SH-SY5Y (cell line): ENCODE results near the gene HUWE1.

ENCODE experiments used
- GATA2 ChIP-seq: IDR thresholded peaks from 2 replicates; pipeline ENCODE4 v1.6.1; 2011; ENCODE audit warnings: mild to moderate bottlenecking, low read depth, low read length
- GATA3 ChIP-seq: IDR thresholded peaks from 2 replicates; pipeline ENCODE4 v1.6.1; 2011; ENCODE audit warnings: low read depth, mild to moderate bottlenecking, low read length, moderate library complexity

DNA sequence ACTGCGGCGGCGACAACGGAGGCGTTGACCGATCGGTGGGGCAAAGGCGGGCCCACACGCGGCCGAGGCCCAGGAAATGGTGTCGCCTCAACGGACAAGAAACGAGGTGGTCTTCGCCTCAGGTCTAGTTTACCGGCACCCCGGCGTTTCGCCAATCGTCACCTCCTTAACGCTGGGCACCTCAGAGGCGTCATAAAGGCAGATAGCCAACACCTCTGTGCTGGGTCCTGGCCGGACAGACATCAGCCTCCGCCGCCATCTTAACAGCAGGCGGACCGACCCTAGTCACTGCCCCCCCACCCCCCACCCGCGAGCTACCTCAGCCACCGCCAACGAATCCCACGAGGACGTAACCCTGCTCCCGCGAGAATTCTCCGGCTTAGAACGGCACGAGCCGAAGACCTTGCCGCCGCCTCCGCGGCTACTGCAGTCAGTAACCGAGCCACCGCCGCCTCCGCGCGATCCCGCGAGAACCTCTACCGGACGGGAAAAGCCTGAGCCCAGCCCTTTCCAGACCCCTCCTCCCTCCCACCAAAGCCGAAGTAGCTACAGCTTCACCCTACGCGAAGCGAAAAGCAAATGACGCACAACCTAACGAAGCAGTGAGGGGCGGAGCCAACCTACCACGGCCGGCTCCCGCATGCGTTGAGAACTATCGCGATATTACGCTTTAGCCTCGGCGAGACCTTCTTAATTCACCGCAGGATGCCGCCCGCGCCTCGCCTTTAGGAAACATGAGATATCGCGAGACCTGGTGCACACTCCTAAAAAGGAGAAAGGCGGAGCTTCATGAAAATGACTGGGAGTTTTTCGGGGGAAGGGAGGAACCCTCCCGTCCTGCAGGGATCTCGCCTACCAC lies 2.7 kb downstream of the HUWE1 start:
- no peak for TF ChIP-seq GATA3
- no peak for TF ChIP-seq GATA2
